GM18517 (cell line): ENCODE measurements around the gene RBM6.

ENCODE experiments used
- ATAC-seq: cut with Tn5 transposase; IDR thresholded peaks from one replicate; pipeline ENCODE4 v1.9.1; 2021; ENCODE audit warnings: mild to moderate bottlenecking, moderate library complexity; ENCODE audit not compliant: unreplicated experiment

RBM6 gene

DNA sequence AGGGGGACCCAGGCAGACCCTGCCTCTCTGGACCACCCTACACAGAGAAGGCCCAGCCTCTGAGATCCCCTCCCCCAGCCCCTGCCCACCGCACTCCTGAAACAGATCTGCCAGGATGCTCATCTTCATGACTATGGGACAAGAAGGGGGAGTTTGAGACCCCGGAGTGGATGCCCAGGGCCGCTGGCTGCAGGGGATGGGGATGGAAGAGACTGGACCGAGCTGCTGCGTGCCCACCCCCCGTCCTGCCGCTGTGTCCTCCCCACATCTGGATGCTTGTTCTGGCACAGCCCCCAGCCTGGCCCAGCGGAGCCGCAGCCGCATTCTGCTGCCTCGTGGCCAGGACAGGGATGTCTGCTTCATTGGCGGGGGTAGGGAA is 184.8 kb downstream of the RBM6 start:
- no peak for ATAC-seq

DNA sequence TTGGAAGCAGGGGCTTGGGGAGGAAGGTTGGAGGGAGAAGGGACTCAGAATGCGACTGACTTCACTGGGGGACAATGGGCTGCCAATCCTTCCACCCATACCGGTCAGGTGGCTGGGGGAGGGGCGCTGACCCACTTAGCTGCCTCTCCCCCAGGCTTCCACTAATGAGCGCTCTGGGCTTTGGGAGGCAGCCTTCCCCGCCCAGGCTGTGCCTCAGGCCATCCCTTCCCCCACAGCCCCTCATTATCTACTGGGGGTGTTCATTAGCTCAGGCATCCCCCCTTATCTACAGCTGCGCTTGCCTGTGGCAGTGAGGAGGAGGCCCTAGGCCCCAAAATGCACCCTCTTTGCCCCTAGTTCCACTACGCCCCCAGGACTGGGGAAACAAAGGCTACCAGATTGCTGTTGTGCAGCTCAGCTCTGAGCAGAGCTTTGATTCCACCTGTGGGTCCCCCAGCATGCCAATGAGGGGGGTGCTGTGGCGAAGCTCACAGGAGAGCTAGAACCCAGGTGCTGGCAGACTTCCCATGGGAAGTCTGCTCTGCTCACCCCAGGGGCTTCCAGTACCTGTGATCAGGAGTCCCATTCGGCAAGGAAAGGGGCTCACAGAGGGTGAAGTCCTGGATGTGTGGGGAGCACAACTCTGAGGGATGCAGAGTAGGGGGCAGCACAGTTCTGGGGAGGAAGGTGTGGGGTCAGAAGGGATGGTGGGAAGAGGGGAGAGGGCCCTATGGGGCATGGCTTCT is 185.8 kb downstream of the RBM6 start:
- ATAC-seq, result no peak

DNA sequence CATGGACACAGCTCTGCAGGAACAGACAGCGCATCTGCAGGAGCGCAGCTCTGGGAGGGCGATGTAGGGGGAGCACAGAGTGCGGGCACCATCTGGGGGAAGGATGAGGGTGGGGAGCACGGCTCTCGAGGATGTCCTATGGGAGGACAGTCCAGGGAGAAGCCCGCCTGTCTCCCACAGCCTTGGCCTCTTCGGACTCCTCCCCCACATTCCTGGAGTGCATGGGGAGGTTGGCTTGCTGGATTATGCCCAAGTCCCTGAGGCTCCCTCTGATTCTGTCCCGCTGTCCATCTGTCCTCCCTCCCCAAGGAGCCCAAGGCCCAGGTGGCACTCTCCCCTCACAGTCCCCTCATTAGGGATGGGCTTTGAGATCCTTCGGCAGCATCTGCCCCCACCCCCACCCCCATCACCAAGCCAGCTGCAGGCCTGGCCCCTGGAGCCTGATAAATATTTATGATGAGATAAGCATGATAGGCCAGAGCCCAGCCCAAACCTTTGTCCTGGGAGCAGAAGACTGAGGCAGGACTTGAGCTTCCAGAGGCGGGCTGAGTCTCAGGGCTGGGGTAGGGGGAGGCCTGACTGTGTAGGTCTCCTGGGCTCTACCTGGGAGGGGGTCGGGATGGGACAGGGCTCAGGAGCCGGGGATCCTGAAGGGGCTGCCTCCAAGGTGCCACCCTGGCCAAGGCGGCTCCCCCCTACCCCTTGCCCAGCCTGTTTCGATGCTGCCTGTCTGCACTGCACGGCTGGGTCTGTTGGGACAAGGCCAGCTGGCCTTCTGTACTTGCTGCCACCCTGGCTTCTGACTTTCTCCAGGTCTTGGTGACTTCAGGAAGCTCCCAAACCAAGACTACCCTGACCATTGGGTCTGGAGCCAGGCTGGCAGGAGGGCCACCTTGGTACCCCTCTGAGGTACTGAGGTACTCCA is 186.6 kb downstream of the RBM6 start:
- no peak for ATAC-seq
